GM19468 (cell line): ENCODE data around the gene IL17A.
A peak's percentile ranks its signal among the peaks of the same experiment; 100 is the strongest.

Experiments used
- ATAC-seq: cut with Tn5 transposase; IDR thresholded peaks from one replicate; pipeline ENCODE4 v1.9.1; 2021; ENCODE audit warnings: mild to moderate bottlenecking, moderate library complexity, moderate number of reproducible peaks; ENCODE audit not compliant: unreplicated experiment; ENCODE audit errors: extremely low read depth

IL17A gene

GRCh38 chr6:52209770-52210169 is 23.6 kb downstream of the IL17A start:
- peak; percentile 26 for ATAC-seq

- peak; percentile 60 for ATAC-seq
These were observed 24.1 kb downstream of the IL17A start for GRCh38 chr6:52210227-52210626.

GRCh38 chr6:52213127-52213526 is 27.0 kb downstream of the IL17A start:
- ATAC-seq, result no peak

DNA sequence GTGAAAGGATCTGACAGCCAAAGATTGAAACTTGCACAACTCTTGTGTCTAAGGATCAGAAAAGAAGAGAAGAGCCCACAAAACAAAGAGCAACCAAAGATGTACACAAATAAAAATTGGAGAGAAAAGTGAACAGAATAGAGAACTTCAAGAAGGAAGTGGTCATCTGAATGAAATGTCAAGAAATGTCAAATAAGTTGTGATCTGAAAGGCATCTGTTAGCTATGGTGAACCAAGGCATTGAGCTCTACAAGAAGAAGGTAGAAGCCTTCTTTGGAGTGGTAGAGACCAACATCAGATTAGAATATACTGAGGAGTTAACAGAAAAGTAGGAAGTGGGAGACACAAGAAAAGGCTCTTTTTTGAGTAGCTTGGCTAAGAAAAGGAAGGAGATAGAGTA is 29.6 kb downstream of the IL17A start:
- no peak for ATAC-seq

DNA sequence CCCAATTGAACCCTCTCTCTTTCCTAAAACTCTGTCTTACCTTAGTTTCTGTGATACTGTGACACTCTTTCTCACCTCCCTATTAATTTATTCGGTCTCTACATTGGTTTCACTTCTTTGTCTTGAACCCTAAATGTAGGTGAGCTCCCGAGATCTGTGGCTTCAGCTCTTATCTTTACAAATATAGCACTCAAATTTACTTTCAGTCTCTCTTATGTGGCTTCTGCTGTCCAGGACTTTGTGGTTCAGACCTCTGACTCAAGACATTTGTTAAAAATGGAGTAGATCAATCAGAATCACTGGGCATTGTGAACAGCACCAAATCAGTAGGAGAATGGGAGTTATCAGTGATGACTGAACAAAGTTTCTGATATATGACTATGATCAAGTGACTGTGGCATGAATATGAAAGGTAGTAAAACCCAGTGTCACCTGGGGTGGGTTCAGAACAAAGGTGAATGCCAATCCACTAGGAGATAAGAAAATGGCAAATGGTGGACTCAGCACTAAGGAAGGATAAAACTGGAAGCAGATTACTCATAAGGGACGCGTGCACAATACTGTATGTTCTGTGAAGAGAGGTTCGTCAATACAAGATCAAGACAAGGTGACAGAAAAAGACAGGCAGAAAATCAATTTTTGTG is 30.9 kb downstream of the IL17A start:
- ATAC-seq, result no peak

DNA sequence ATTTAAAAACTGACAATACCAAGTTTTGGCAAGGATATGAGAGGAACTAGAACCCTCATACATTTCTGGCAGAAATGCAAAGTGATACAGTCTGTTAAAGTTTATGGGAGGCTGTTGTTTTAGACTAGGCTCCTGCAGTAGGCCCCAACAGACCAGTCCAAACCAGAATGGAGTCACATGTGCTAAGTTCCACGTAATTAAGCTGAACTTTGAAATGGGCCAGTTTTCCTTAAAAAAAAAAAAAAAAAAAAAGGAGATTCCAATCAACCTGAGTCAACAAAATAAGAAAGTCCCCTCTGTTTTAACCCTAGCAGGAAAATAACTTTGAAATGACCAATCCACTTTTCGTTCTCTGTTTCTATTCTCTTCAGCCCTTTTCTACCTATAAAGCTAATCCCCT is 31.6 kb downstream of the IL17A start:
- ATAC-seq, result no peak

- peak; percentile 61 for ATAC-seq
These were observed 35.1 kb downstream of the IL17A start for GRCh38 chr6:52221302-52221701.

- peak; percentile 100 for ATAC-seq
These were observed 41.3 kb downstream of the IL17A start for GRCh38 chr6:52227495-52227894.

- ATAC-seq, result no peak
These were observed 44.5 kb downstream of the IL17A start for GRCh38 chr6:52230685-52231084.

DNA sequence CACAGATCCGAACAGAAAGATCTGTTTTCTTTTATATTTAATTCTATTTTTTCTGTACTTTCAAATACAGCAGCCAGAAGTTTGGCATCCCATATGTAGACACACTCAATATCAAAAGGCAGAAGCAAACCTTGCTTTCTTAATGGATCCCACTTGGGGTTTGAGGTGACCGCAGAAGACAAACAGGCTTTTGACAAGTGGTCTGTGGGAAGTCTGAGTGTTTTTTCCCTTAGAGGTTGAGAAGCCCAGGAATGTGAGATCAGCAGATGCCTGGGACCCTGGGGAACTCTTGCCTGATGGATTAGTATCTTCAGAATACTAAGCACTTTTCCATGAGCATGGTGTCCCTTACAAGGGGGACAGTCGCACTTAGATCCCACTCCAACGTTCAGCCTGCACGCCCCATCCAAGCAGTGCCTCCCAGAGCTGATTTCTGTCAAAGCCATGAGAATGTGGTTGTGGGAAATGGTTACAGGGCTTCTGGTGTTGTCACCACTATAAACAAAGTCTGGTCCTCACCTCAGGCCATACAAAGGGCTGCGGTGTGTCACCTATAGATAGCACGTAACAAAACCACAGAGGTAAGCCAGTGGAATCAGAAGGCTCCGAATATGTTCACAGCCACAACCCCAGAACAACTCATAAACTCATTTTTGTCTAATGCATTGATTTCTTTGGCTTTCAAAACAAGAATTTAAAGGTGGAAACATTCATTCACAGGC is 45.4 kb downstream of the IL17A start:
- ATAC-seq, result no peak

GRCh38 chr6:52233005-52233404 is 46.8 kb downstream of the IL17A start:
- no peak for ATAC-seq

DNA sequence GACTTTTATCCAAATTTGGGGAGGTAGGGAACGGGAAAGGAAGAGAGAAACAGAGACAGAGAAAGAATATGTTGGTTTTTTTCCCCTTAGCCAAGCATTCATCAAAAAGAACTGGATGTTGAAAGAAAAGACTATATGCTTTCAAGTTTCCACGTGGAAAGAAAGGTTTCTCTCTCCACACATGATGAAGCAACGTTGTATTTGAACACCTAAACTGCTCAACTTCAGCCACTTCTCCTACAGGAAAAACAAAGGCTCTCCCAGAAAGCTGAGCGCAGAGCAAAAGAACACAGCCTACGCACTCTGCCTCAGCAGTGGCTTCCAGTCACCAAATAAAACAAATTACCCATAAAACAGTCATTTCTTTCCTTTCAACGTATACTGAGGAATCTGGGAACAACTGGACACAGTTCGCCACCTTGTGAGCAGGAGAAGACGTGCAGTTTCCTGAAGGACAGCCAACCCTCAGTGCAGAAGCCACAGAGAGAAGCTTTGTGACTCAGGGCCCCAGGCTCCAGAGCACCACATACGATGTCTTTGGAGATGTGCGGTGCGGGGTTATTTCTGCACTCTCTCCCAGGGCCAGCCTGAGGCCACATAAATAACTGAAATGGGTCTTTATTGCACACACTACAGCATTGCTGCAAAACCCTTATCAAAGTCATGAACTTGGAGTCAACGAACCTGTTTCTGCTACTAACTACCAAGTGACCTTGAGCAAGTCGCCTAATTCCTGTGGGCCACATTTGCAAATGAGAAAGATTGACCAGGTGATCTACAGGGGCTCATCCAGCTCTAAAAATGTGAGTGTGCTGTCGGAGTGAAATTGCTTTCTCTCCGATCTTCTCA is 48.0 kb downstream of the IL17A start:
- no peak for ATAC-seq
